CD4-positive, alpha-beta T cell (primary cell): ENCODE data around the gene SCAI. TPM values are rescaled to one million over a fixed set of nuclear protein-coding genes. Genes with fewer than 3 reads are reported as not detected.
"Not testable (repeated sequence)": the region's sequence is repeated elsewhere in the genome, so short reads cannot be mapped to it uniquely, and the experiment has no call there.

Source experiments
- ATAC-seq: fragments of 200-7000 bp; cut with Tn5 transposase; one replicate; pipeline ENCODE4 v1.10.0; 2022; ENCODE audit warnings: mild to moderate bottlenecking; ENCODE audit not compliant: poor library complexity
- CTCF ChIA-PET: fragments of 350-600 bp; sonication (Branson Sonifier 250); formaldehyde crosslinking; loops from one replicate; lab custom pipeline; 2021; ENCODE audit warnings: antibody characterized with exemption, inconsistent platforms; lab: Charles Lee
- POLR2A ChIA-PET: fragments of 350-600 bp; sonication (Branson Sonifier 250); formaldehyde crosslinking; loops from one replicate; lab custom pipeline; 2021; ENCODE audit warnings: antibody characterized with exemption, inconsistent platforms; lab: Charles Lee
- DNase-seq, 14 experiments: peaks; one replicate each; pipeline ENCODE4 v3.0.0-alpha.2; 2013 to 2020; ENCODE audit warnings: mixed read lengths in 2 of 14
- H3K27ac ChIP-seq, 2 donors: one replicate each; pipeline versions ENCODE4 v1.5.1 to v1.7.0; 2013; ENCODE audit warnings: low read length in 2 of 2, low read depth in 1 of 2, mild to moderate bottlenecking in 1 of 2
- H3K27me3 ChIP-seq, 2 experiments: 1 replicate in 1 of 2; 2 replicates in 1 of 2; pipeline versions ENCODE4 v1.6.1 to v1.7.0; 2013; ENCODE audit warnings: low read length in 2 of 2, control low read depth in 1 of 2, mild to moderate bottlenecking in 1 of 2, moderate library complexity in 1 of 2; ENCODE audit not compliant: insufficient read depth in 2 of 2, control insufficient read depth in 1 of 2
- H3K36me3 ChIP-seq: one replicate; pipeline ENCODE4 v1.6.1; 2013; ENCODE audit warnings: low read length, control low read depth; ENCODE audit not compliant: insufficient read depth
- H3K4me1 ChIP-seq: one replicate; pipeline ENCODE4 v1.6.1; 2013; ENCODE audit warnings: low read length, control low read depth; ENCODE audit not compliant: insufficient read depth
- H3K4me3 ChIP-seq: one replicate; pipeline ENCODE4 v1.5.1; 2013; ENCODE audit warnings: mild to moderate bottlenecking, low read length, moderate library complexity
- H3K9me3 ChIP-seq, 2 experiments: 1 replicate in 1 of 2; 2 replicates in 1 of 2; pipeline versions ENCODE4 v1.6.1 to v1.7.0; 2013; ENCODE audit warnings: low read length in 2 of 2, mild to moderate bottlenecking in 2 of 2, control low read depth in 1 of 2, moderate library complexity in 1 of 2; ENCODE audit not compliant: control insufficient read depth in 1 of 2, insufficient read depth in 1 of 2
- H3K27ac Mint-ChIP-seq: one replicate; pipeline ENCODE4 v1.8.0; 2020; ENCODE audit warnings: mixed read lengths
- H3K27me3 Mint-ChIP-seq: one replicate; pipeline ENCODE4 v1.8.0; 2021; ENCODE audit warnings: mixed read lengths
- H3K36me3 Mint-ChIP-seq: one replicate; pipeline ENCODE4 v1.8.0; 2021; ENCODE audit warnings: low read depth, mixed read lengths
- H3K4me1 Mint-ChIP-seq: one replicate; pipeline ENCODE4 v1.8.0; 2021; ENCODE audit warnings: low read depth, mixed read lengths
- H3K4me3 Mint-ChIP-seq: one replicate; pipeline ENCODE4 v1.8.0; 2020; ENCODE audit warnings: mild to moderate bottlenecking, mixed read lengths
- H3K9me3 Mint-ChIP-seq: one replicate; pipeline ENCODE4 v1.8.0; 2020; ENCODE audit warnings: mixed read lengths
- intact Hi-C, 2 experiments: fragments of 100-400 bp; cut with DNase I in 1 of 2; cut with micrococcal nuclease in 1 of 2; formaldehyde crosslinking; loops; one replicate each; pipeline versions ENCODE4 v1.15.1 to v1.9.0; 2023 to 2025; cut with DNase I, micrococcal nuclease
- total RNA-seq, 174 experiments: library from RNA in 2 of 174; stranded (reverse) in 2 of 174; gene quantifications; one replicate each; pipeline ENCODE4 v1.2.3 and lab custom pipeline; 2021 to 2026
- TF ChIP-seq, protein P1 (sequence below): fragments of 200-600 bp; IDR thresholded peaks from one replicate; pipeline ENCODE4 v1.8.0; 2022; ENCODE audit warnings: antibody characterized with exemption, mild to moderate bottlenecking

The SCAI gene
- total RNA-seq, 2 experiments from 2014 or later, result 11.6 to 13.4 TPM

DNA sequence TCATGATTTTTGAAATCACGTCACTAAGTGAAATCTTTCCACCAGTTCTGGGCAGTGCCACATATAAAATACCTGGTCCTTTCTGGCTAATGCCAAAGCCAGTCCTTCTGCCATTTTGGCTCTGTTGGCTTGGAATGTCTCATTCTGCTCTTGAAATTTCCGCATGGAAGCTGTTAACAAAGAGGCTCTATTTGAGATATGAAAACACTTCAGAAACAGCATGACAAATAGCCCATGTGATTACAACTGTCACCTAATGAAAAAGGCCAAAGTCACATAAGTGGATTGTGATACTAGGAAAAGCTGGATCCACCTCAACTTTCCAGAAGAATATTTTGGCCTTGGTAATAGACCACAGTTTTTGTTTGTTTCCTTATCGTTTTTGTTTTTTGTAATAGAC is 215.2 kb downstream of the SCAI start:
- H3K9me3 Mint-ChIP-seq, result no peaks in the 10 kb centered on the region
- H3K4me3 Mint-ChIP-seq, result no peak overlapping the region
- ATAC-seq (no peak), DNase-seq (no peak)
- H3K36me3 Mint-ChIP-seq, result peaks cover 79% of the 10 kb centered on the region
- TF ChIP-seq, protein P1, sequence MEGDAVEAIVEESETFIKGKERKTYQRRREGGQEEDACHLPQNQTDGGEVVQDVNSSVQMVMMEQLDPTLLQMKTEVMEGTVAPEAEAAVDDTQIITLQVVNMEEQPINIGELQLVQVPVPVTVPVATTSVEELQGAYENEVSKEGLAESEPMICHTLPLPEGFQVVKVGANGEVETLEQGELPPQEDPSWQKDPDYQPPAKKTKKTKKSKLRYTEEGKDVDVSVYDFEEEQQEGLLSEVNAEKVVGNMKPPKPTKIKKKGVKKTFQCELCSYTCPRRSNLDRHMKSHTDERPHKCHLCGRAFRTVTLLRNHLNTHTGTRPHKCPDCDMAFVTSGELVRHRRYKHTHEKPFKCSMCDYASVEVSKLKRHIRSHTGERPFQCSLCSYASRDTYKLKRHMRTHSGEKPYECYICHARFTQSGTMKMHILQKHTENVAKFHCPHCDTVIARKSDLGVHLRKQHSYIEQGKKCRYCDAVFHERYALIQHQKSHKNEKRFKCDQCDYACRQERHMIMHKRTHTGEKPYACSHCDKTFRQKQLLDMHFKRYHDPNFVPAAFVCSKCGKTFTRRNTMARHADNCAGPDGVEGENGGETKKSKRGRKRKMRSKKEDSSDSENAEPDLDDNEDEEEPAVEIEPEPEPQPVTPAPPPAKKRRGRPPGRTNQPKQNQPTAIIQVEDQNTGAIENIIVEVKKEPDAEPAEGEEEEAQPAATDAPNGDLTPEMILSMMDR, result no peak
- Histone ChIP-seq H3K36me3 (peaks cover 63% of the 10 kb centered on the region), H3K4me3 (no peak overlapping the region), H3K9me3 (no peaks in the 10 kb centered on the region), H3K27me3 (no peaks in the 10 kb centered on the region), H3K27ac (no peak overlapping the region), H3K4me1 (no peaks in the 10 kb centered on the region)
- intact Hi-C loops, result no loop called here
- CTCF ChIA-PET, result interaction anchor here (0.5 kb wide), 1 partner anchor 187 kb away, joined by 3 read pairs; no protein-coding TSS in a partner anchor
- peaks cover 9% of the 10 kb centered on the region for H3K4me1 Mint-ChIP-seq
- POLR2A ChIA-PET, result interaction anchor here (0.6 kb wide), 1 partner anchor 157 kb away, joined by 3 read pairs; the partner anchor contains the start of gene NR6A1
- no peak overlapping the region for H3K27ac Mint-ChIP-seq
- H3K27me3 Mint-ChIP-seq, result no peaks in the 10 kb centered on the region

DNA sequence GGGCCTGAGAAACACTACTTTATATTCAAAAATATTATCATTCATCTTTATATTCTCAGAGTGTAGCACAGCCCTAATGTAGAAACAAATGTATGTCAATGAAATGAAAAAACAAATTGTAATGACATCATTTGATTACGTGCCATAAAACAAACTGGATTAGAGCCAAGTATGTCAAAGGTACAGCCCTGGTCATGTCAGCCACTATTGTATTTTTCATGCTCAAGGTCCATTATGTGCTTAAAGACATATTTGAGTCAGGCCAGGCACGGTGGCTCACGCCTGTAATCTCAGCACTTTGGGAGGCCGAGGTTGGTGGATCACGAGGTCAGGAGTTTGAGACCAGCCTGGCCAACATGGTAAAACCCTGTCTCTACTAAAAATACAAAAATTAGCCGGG is 222.9 kb downstream of the SCAI start:
- H3K36me3 ChIP-seq, result peaks cover 40% of the 10 kb centered on the region
- CTCF ChIA-PET, result interaction anchor here (0.7 kb wide), 1 partner anchor 61 kb away, joined by 4 read pairs; no protein-coding TSS in a partner anchor
- ATAC-seq, H3K9me3 Mint-ChIP-seq, H3K9me3 ChIP-seq, H3K4me1 ChIP-seq, H3K27me3 Mint-ChIP-seq, DNase-seq, H3K4me3 ChIP-seq, H3K4me1 Mint-ChIP-seq, intact Hi-C loops, H3K27ac Mint-ChIP-seq, POLR2A ChIA-PET, H3K27me3 ChIP-seq, H3K27ac ChIP-seq, H3K4me3 Mint-ChIP-seq: not testable (repeated sequence)
- H3K36me3 Mint-ChIP-seq, result peaks cover 64% of the 10 kb centered on the region

GRCh38 chr9:124914753-124915405 is 228.4 kb downstream of the SCAI start:
- CTCF ChIA-PET, result no interaction called here
- intact Hi-C loops, result no loop called here

More at GRCh38 chr9:124914753-124915405, 228.4 kb downstream of the SCAI start:
- Mint-ChIP-seq H3K9me3 (no peaks in the 10 kb centered on the region), H3K36me3 (peaks cover 79% of the 10 kb centered on the region), H3K27me3 (no peaks in the 10 kb centered on the region), H3K27ac (no peak overlapping the region), H3K4me1 (no peaks in the 10 kb centered on the region), H3K4me3 (no peak overlapping the region)
- TF ChIP-seq, protein P1, result no peak
- DNase-seq, result no peak
- no peak for ATAC-seq
- H3K9me3 ChIP-seq, result no peaks in the 10 kb centered on the region
- no peaks in the 10 kb centered on the region for H3K27me3 ChIP-seq
- H3K36me3 ChIP-seq, result peaks cover 47% of the 10 kb centered on the region
- no peak overlapping the region for H3K4me3 ChIP-seq
- no peaks in the 10 kb centered on the region for H3K4me1 ChIP-seq
- no peak overlapping the region for H3K27ac ChIP-seq
- POLR2A ChIA-PET, result no interaction called here
